HepG2 (cell line): ENCODE data around the gene SYS1. TPM values are rescaled to one million over a fixed set of nuclear protein-coding genes. Genes with fewer than 3 reads are reported as not detected.

ENCODE experiments used
- ATF7-NPFF ChIP-seq: sonication (generic); formaldehyde crosslinking; IDR thresholded peaks from 2 replicates; pipeline ENCODE4 v1.8.1; 2023; ENCODE audit warnings: mild to moderate bottlenecking, low read depth, missing genetic modification reagents, moderate library complexity
- DBP ChIP-seq: sonication (generic); formaldehyde crosslinking; IDR thresholded peaks from 2 replicates; pipeline ENCODE4 v1.4.0; 2020; ENCODE audit warnings: missing genetic modification reagents; ENCODE audit errors: not compliant biosample characterization
- MYC ChIP-seq: sonication (generic); formaldehyde crosslinking; IDR thresholded peaks from 2 replicates; pipeline ENCODE4 v1.9.0; 2021; ENCODE audit warnings: missing genetic modification reagents, borderline replicate concordance
- PCBP1 ChIP-seq: fragments of 200-400 bp; formaldehyde crosslinking; IDR thresholded peaks from 2 replicates; pipeline ENCODE4 v1.6.1; 2017; ENCODE audit warnings: mild to moderate bottlenecking, low read depth, low read length, borderline replicate concordance
- PLRG1 ChIP-seq: fragments of 450-650 bp; conservative IDR thresholded peaks from 2 replicates; pipeline ENCODE4 v1.6.1; 2016
- SOX13 ChIP-seq, 3 experiments: fragments of 450-650 bp in 1 of 3; sonication (generic) in 1 of 3; formaldehyde crosslinking in 1 of 3; IDR thresholded peaks in 2 of 3; conservative IDR thresholded peaks in 1 of 3; 2 replicates each; pipeline versions ENCODE4 v1.5.0 to v1.6.1; 2016 to 2020; ENCODE audit warnings: antibody characterized with exemption in 1 of 3, mild to moderate bottlenecking in 1 of 3, missing compliant biosample characterization in 1 of 3, missing genetic modification reagents in 1 of 3, moderate library complexity in 1 of 3
- ZNF101 ChIP-seq: sonication (generic); formaldehyde crosslinking; IDR thresholded peaks from 2 replicates; pipeline ENCODE4 v1.4.0; 2020; ENCODE audit warnings: mild to moderate bottlenecking, low read depth, missing genetic modification reagents, borderline replicate concordance
- ZNF280B ChIP-seq: sonication (generic); formaldehyde crosslinking; IDR thresholded peaks from 2 replicates; pipeline ENCODE4 v1.5.0; 2020; ENCODE audit warnings: missing genetic modification reagents, mild to moderate bottlenecking, borderline replicate concordance
- ZNF609 ChIP-seq: sonication (generic); formaldehyde crosslinking; IDR thresholded peaks from 2 replicates; pipeline ENCODE4 v1.4.0; 2020; ENCODE audit warnings: mild to moderate bottlenecking, missing genetic modification reagents, borderline replicate concordance
- ZNF770 ChIP-seq: sonication (generic); formaldehyde crosslinking; IDR thresholded peaks from 2 replicates; pipeline ENCODE4 v1.5.0; 2020; ENCODE audit warnings: mild to moderate bottlenecking, missing genetic modification reagents
- ZNF772 ChIP-seq: sonication (generic); formaldehyde crosslinking; IDR thresholded peaks from 2 replicates; pipeline ENCODE4 v1.5.0; 2020; ENCODE audit warnings: mild to moderate bottlenecking, missing genetic modification reagents
- ZNF841 ChIP-seq: sonication (generic); formaldehyde crosslinking; IDR thresholded peaks from 2 replicates; pipeline ENCODE4 v1.8.1; 2023; ENCODE audit warnings: missing genetic modification reagents, borderline replicate concordance
- polyA plus RNA-seq, 8 experiments: library from polyadenylated mRNA; depleted of rRNA in 3 of 8; stranded (reverse) in 7 of 8; unstranded in 1 of 8; fragments of >200 nt; fragmentation: Illumina TruSeq in 4 of 8; extraction: Trizol in 4 of 8; gene quantifications; 2 replicates each; pipeline versions ENCODE4 v1.2.1 to v1.2.3, GENCODE V29; 2011 to 2016; ENCODE audit warnings: low read depth in 4 of 8, missing spikeins in 1 of 8, mixed read lengths in 1 of 8; ENCODE audit not compliant: insufficient read depth in 1 of 8
- total RNA-seq, 5 experiments: library from RNA; depleted of rRNA; stranded (reverse); fragments of >200 nt; fragmentation: Illumina TruSeq; extraction: Trizol; gene quantifications; 2 replicates each; pipeline ENCODE4 v1.2.3, GENCODE V29; 2016; ENCODE audit warnings: low read depth in 1 of 5

Gene SYS1
- total and polyA plus RNA-seq, 2 of the 13 experiments (the other 11 are each of a cell fraction or from before 2014, with no cell fraction given) = 38.3 to 65.6 TPM

- TF ChIP-seq ZNF609 (CRISPR knock-in tag) (peak; percentile 27; the same call in 1 of the 2 replicates), ZNF280B (CRISPR knock-in tag) (no peak), ATF7-NPFF (CRISPR knock-in tag) (peak; percentile 17; the same call in 1 of the 2 replicates), ZNF770 (no peak), ZNF841 (CRISPR knock-in tag) (no peak), SOX13 (IDR thresholded peaks at IDR 0.05) (no peak), SOX13 (CRISPR knock-in tag; conservative IDR thresholded peaks at IDR 0.05 in 1 of 2, IDR thresholded peaks at IDR 0.05 in 1 of 2) (peak in 1 of 2 experiments; percentile 75; a peak in 2 of 4 replicates), PCBP1 (no peak), ZNF101 (CRISPR knock-in tag) (no peak), ZNF772 (CRISPR knock-in tag) (0 out of 2 replicates have a peak, but pooled peaks have one; percentile 51), DBP (CRISPR knock-in tag) (no peak), PLRG1 (no peak), MYC (peak; percentile 38; the same call in 1 of the 2 replicates)
These were observed 24.6 kb upstream of the SYS1 start (continued) for GRCh38 chr20:45338121-45339030.
